Limb (tissue), 2 donors: ENCODE measurements around the gene ASTN1.

ENCODE experiments used
- DNase-seq, 2 donors: peaks; one replicate each; pipeline ENCODE4 v3.0.0-alpha.2; 2016; ENCODE audit errors: extremely low spot score in 2 of 2

ASTN1 gene

DNA sequence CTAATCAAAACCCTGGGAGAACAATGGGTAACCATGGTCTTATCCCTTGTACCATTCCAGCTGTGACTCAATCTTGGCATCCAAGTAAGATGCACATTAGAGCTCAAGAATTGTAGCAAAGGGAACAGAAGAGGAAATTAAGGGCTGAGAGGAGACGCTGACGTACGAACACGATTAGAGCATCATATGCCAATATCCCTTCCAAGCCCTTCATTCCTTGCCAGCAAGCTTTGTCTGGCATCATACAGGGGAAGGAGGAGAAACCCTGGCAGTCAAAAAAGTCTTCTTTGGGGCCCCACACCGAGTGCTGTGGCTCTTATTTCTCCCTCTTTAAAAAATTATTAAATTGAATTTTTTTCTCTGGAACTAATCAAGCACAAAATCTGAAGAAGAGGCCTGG is 120.9 kb downstream of the ASTN1 start:
- no peak for DNase-seq

DNA sequence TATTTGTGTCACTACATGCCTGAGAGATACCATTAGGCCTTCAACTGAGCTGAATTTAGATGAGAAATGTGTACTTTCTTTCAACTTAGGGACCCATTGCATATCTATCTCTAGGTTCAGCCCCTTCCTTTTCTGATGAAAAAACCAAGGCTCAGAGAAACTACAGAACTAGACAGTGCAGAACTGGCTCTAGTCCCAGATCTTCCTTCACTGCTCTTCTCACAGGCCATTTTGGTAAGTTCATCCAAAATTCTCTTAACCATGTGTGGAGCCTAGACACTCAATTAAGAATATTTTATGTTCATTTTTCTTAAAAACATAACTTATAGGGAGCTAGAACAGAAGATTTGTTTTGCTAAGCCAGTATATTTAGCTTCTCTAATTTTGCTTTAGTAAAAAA is 128.9 kb downstream of the ASTN1 start:
- DNase-seq: no peak

DNA sequence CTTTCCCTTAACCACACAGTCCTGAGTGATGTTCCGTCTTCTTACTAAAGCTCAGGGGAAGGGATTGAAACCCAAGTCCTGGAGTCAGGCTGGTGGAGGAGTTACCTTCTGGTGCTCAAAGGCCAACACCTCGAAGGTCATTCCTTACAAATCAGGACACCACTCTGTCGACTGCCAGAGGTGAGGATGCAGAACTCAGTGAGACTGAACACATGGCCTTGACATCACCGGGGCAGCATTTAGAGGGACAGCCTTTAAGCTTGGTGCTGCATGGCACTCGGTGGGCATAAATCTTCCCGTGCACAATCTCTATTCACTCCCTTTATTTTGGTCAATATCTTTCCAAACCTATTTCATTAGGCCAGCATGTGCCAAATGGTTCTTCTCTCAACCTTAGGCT is 130.9 kb downstream of the ASTN1 start:
- DNase-seq: no peak

DNA sequence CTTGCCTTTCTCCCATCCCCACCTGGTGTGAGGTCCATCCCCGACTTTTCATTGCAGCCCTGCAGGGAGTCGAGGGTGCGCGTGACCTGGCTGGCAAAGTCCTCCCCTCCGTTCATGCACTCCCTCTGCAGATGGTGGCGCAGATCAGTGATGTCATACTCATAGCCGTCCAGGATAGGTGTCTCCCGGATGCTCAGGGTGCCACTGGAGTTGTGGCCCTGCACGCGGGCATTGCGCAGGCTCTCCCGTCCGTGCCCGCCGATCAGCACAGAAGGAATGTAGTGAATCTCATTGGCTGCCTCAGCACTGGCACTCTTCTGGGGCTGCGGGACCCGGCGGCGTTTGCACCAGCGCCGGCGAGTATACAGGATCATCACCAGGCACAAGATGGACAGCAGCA is 132.1 kb downstream of the ASTN1 start:
- DNase-seq: no peak

DNA sequence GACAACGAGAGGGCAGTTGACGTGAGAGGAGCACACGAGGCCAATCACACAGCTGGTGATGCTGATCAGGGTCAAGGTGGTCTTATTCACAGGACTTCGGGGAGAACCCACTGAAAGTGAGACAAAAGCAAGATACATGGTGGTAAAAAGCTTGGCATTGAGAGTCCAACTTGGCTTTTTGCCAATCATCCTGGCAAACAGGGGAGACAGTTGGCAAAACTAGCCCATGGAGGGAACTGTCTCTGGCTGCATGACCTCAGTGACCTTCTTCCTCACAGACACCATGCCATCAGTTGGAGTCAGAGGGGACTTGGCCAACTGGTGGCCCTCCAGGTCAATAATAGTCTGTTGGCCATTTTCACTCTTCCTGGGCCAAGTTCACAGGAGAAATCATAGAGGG is 139.9 kb downstream of the ASTN1 start:
- DNase-seq: no peak

DNA sequence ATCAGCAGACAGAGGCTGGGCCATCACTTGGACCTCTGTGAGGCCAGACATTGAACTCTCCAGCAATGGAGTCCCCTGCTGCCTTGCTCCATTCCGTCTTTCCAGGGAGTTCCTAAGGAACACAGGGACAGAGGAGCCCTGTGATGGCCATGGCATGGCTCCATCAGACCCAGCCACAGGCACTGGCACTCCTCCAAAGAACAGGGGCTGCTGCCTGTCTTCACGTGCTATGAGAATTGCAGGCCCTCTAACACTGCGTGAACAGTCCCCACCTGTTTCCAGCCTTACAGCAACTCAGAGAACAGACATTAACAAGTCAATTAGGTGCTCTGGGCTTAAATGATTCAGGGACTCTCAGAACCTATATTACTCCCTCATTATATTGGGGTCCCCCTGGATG is 140.8 kb downstream of the ASTN1 start:
- DNase-seq: peak; percentile 15 to 47

DNA sequence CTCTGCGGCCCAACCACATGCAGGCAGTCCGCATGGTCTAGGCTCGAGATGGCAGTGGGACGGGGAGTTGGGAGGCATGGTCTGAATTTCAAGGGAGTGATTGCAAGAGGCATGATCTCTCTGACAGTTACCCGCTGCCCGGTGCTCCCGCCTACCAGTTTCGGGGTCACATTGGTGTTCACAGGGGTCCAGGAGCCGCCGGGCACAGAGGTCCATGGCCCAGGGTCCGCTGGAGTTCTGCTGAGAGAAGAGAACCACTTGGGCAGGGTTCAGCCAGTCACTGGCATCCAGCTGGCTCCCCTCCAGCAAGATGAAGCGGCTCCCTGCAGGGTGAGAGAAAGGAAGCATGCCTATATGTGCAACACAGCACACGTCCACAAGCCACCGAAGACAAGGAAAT is 141.3 kb downstream of the ASTN1 start:
- DNase-seq: no peak

DNA sequence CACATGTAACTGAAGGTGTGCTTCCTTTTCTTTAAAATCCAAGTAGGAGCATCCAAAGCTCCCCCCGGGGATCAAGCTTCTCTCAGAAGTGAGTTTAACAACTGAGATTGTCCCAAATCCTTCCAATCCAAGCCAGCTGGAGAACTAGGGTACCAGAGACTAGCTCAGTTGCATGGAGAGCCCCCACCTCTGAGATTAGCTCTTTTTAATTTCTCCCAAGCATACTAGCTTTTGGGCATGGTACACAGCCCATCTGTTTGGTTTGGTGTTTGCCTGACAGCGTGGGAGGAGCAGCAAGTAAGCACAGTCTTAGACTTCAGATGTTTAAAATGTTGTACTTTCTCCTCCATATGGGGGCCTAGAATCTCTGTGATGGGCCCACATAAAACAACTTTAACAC is 142.8 kb downstream of the ASTN1 start:
- DNase-seq: no peak

DNA sequence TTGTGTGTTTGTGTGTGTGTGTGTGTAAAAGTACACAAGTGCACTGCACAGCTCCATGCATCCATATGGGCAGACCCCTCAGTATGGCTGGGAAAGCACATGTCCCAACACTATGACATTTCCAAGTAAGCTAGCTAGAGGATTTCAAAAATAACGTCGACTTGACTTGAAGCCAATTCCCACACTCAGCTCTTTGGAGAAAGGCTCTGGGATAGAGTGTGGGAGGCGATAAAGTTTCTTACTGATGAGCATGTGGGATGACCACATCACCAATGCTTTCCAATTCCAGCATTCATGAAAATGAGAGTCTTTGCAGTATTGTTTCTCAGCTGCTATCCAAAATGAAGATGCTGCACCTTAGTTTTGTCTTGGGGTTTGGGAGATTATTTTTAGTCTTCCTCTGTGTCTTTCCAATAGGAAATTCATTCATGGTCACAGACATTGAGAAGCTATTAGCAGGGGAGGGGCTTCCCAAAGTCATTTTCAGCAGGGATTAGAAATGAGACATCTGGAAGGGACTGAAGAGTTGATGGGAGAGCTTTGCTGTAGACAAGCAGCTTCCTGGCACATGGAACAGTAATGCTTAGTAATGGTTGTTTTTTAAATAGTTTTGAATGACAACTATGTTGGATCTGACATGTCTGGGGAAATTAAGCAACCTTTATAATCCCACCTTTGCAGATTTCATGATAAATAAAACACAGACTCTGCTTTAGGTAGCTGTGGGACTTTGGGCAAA is 143.5 kb downstream of the ASTN1 start:
- DNase-seq: peak in 1 of 2 donors; percentile 40

DNA sequence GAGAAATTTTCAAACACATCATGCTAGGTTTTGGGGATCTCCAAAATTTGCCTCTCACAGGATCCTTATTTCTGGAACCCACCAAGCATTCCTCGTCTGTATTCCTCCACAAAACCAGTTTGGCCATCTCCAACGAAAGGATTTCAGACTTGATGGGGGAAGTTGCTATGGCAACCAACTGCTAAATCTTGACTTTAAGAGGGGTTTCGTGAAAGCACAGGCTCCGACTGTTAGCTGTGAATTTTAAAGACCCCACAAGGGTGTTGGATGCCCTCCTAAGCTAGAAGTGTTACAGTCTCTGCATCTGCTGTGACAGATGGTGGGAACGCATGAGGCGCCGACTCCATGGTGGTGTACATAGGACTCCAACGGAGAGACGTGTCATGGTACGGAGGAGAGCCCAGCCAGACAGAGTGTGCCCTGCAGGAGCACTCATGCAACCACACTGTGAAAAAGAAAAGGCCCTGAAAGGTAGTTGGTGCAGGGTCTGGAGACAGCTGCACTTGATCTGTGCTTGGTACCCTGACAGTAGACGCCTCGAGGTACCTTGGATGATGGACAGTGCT is 147.1 kb downstream of the ASTN1 start:
- no peak for DNase-seq

DNA sequence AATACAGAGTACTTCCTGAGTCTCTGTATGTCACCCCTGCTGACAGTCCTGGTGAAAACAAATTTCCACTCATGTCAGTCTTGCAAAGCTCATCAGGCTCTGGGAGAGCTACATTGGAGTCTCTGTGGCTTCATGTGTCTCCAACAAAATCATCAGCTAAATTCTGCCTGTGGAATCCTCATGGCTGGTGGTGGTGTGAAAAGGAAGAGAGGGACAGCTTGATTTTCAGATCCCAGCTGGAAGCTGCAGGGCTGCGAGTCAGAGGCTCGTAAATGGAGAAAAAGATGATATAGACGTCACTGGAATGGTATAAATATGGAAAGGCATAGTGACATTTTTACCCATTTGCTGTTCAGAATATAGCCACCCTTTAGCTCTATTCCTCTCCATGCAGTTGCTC is 150.2 kb downstream of the ASTN1 start:
- no peak for DNase-seq

DNA sequence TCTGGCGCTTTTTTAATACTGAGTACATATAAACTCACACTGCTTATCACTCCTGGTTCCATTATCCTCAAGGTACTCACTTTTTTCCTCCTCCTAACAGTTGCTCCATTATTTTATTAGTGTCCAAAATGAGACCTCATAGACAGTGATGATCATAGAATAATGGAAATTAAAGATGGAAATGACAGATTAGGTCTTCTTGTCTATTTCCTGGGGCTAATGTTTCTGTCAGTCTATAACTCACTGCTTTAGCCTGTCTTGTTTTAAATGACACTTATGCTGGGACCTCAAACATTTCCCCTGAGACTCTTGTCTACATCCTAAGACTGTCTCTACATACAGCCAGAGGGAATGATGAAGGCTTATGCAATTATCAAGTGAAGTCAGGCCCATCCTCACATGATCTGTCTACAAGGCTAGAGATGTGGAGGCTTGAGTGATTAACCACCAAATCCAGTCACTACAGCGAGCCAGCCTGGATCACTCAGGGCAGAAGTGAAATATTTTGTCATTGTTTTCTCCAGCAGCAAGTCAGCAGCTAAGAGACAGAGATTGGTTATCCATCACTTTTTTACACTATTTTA is 152.1 kb downstream of the ASTN1 start:
- DNase-seq: no peak

DNA sequence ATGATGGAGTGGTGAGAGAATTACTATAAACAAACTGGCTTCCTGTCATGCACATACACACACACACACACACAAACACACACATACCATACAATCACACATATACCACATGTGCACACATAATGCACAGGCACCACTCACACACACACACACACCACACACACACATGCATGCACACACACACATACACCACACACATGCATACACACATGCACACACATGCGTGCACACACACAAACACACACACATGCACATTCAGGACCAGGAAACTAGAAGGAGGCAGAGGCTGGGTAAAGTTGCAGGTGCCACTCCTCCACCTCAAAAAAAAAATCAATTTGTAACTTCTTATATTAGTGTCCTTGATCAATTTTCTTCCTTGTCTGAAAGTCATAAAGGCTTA is 153.0 kb downstream of the ASTN1 start:
- no peak for DNase-seq

DNA sequence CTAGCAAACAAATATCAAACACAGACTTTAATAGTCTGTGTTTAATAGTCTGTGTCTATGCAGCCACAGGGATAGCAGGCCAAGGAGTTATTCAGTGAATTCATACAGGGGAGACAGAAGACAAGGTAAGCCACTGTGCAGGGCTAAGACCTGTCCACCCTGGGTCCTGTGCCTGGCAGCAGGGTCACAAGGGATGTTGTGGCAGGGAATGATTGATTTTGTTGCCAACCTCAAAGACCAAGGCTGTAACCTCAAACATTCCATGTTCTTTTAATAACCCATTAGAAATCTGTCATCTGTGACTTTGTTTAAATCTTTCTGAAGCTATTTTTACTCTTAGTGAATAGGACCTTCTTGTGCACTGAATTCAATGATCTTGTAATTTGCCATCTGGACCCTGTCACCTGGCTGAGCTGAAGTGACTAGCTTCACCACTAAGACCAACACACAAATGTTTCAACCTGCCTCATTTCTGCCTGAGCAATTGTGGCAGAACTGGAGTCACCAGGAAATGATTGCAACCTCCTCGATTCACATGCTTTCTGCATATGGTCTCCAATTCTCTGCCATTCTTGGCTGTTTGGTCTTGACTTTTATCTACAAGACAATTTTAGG is 154.2 kb downstream of the ASTN1 start:
- DNase-seq: no peak

DNA sequence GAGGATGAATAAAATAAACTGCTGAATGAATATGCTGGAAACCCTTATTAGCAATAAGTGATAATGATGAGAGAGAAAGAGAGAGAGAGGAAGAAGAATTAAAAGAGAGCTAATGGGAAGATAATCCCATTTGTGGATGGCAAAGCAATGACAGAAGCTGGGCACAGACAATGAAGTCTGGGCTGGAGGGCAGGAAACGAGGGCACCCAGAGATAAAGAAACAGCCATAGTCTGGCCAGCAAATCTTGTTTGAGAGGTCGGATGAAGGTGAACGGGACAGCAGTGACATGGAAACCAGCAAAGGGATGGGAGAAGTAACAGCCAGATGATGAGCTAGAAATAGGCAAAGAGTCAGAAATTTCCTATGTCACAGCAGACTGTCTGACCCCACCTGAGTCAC is 155.9 kb downstream of the ASTN1 start:
- DNase-seq: no peak

DNA sequence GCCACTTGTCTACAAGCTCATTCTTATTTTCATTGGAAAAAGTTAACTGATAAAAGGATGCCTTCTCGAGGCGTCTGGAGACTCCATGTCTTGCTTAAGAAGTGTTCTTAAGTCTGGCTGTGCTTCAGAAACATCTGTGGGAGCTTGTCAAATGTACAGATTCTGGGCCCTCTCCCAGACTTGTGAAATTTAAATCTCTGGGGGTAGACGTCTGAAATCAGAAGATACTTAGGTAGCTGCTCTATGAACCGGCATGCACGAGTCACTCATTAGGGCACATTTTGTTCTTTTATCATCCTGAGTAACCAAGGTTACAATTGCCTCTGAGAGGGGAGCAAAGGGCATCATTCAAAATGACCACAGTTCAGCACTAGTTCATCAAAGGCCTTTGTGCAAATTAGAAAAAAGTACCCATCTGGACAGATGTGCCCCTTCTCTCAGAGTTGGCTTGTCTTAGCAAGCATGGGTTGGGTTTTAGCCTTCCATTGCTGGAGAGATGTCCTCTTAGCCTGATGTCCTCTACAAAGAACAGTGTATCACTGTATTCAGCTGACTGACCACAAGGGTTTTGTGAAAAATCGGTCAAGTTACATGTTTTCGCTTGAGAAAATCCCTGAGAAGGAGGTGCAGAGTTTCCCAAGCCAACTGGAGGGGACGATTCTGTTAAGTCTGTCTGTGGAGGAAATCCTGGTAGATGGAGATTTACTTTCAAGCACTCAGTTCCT is 156.9 kb downstream of the ASTN1 start:
- no peak for DNase-seq

DNA sequence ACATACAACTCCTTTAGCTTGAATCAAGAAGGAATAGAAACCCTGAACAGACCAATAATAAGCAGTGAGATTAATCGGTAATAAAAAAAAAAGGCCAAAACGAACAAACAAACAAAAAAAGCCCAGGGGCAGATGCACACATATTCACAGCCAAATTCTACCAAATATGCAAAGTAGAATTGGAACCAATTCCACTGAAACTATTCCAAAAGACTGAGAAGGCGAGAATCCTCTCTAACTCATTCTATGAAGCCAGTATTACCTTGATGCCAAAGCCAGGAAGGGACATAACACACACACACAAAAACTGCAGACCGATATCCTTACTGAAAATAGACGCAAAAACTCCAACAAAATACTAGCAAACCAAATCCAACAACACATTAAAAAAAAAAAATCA is 161.6 kb downstream of the ASTN1 start:
- no peak for DNase-seq

DNA sequence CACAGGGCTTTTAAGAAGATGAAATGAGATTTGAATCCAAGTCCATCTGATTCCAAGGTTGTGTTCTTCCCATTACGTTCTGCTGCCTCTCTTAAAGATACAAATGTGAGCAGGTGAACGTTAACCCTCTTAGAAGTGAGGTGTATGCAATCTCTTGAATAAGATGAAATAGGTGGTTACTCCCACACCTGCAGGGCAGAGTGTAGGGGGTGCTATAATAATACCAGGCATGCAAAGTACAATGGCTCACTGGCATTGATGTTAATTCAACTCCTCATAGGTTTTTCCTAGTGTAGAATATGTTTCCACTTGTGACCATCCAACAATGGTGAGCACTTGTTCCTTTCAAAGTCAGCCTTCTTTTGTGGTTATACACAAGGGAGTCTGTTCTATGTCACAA is 163.0 kb downstream of the ASTN1 start:
- no peak for DNase-seq

DNA sequence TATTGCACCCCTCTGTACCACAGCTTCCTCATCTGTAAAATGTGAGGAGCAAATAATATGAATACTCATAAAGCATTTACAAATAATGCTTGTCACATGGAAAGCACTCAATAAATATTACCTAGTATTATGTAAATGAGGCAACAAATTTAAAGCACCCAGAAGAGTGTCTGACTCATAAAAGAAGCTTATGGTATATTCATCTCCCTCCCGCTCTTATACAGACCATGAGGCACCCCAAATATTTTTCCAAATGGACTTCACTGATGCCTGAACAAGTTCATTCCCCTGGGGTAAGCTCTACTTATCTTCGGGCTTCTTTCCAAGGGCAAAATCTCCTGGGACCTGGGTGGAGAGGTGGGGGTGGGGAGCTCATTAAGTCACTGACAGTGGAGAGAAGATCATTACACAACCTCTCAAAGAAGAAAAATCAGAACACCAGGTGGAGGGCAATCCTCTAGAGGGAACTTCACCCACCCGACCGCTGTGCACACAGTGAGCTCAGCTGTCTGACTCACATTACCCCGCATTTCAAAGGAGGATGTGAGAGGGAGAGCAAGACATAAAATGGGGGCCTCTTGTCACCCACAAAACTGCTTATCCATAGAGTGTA is 166.2 kb downstream of the ASTN1 start:
- DNase-seq: no peak

DNA sequence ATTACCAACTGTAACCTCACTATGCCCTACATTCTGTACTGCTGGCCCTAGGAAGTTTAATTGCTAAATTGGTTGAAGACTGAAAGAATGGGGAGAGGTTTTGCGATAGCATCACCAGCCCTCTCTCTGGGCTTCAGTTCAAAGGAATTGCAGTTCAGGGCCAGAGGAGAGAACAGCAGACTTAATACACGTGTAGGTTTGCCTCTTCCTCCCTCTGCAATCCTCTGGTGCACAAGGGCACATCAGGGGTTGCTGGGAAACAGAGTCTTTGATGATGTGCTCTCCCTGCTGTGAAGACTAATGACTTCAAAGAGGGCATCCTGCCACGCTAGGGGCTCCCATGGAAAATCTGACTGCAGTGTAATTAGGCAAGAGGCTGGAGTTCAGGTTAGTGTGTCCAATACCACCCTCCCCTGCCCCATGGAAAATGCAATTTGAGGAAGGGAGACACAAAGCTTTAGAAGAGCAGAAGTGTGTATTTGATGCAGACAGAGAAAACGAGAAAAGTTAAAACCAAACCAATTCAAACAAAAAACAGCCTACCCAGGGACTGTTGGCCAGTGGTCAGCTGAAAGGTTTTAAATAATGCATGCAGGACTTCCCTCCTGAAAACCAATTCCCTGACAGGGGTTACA is 167.9 kb downstream of the ASTN1 start:
- DNase-seq: peak in 1 of 2 donors; percentile 22

DNA sequence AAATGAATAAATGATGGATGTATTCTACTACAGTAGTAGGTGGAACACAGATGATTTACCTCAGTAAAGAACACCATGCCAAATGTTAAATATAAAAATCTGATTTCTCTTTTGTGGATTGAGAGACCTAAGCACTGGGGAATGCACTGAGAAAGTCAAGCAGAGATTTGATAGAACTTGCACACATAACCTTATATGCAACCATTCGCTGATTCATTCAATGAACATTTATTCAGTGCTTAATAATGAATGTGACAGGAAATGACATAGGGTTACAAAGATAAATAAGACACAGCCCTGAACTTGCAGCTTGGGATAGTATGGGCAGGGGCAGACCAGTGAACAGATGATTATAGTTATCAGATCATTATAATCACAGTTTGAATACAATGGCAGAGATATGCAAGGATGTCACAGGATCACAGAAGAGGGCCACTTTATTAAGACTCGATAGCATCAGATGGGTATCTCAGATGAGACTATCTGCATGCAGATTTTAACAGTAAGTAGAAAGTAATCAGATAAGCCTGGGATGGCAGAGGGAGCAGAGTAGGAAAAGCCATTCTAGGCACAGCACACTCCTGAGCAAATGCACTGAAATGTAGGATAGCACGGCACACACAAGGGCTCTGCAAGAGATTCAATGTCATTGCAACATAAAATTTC is 169.4 kb downstream of the ASTN1 start:
- DNase-seq: no peak
